Stimulated activated CD4-positive, alpha-beta T cell treated with anti-CD3 and anti-CD28 coated beads, Interleukin-1b, Interleukin-23, amount 100 ng/mL, for 48 hours (primary cell): ENCODE data around the gene DMRT3.
A peak's percentile ranks its signal among the peaks of the same experiment; 100 is the strongest.

Experiments used
- DNase-seq: peaks from one replicate; pipeline ENCODE4 v3.0.0-alpha.2; 2020

DMRT3 gene

GRCh38 chr9:1005043-1005667 is 28.7 kb downstream of the DMRT3 start:
- no peak for DNase-seq

- DNase-seq, result no peak
Observed at GRCh38 chr9:1007312-1007711, 30.9 kb downstream of the DMRT3 start.

GRCh38 chr9:1008216-1008615 is 31.8 kb downstream of the DMRT3 start:
- no peak for DNase-seq

GRCh38 chr9:1009101-1009707 is 32.7 kb downstream of the DMRT3 start:
- DNase-seq, result peak; percentile 73

GRCh38 chr9:1013021-1013420 is 36.6 kb downstream of the DMRT3 start:
- DNase-seq, result no peak

- DNase-seq, result no peak
Observed at GRCh38 chr9:1014225-1014624, 37.8 kb downstream of the DMRT3 start.

GRCh38 chr9:1014640-1015039 is 38.2 kb downstream of the DMRT3 start:
- DNase-seq, result no peak

- DNase-seq, result peak; percentile 25
Observed at GRCh38 chr9:1018121-1018520, 41.7 kb downstream of the DMRT3 start.

- no peak for DNase-seq
Observed at GRCh38 chr9:1024112-1024511, 47.7 kb downstream of the DMRT3 start.

- no peak for DNase-seq
Observed at GRCh38 chr9:1025131-1025530, 48.7 kb downstream of the DMRT3 start.

GRCh38 chr9:1026219-1026618 is 49.8 kb downstream of the DMRT3 start:
- no peak for DNase-seq

GRCh38 chr9:1028501-1029190 is 52.2 kb downstream of the DMRT3 start:
- no peak for DNase-seq

- DNase-seq, result no peak
Observed at GRCh38 chr9:1031951-1032601, 55.6 kb downstream of the DMRT3 start.

GRCh38 chr9:1034271-1034670 is 57.8 kb downstream of the DMRT3 start:
- DNase-seq, result no peak

- DNase-seq, result no peak
Observed at GRCh38 chr9:1039589-1039988, 63.1 kb downstream of the DMRT3 start.
